CD4-positive, alpha-beta memory T cell (primary cell): Measurements from ENCODE around the gene IKBKE. TPM values are rescaled to one million over a fixed set of nuclear protein-coding genes. Genes with fewer than 3 reads are reported as not detected.

ENCODE experiments used
- CTCF ChIA-PET: fragments of 350-600 bp; sonication (Branson Sonifier 250); formaldehyde crosslinking; loops from one replicate; lab custom pipeline; 2021; ENCODE audit warnings: inconsistent platforms; ENCODE audit not compliant: partially characterized antibody; lab: Charles Lee
- POLR2A ChIA-PET: fragments of 350-600 bp; sonication (Branson Sonifier 250); formaldehyde crosslinking; loops from one replicate; lab custom pipeline; 2021; ENCODE audit not compliant: partially characterized antibody; lab: Charles Lee
- DNase-seq, 5 donors: peaks; one replicate each; pipeline versions ENCODE4 v3.0.0 to v3.0.0-alpha.2; 2020 to 2022; ENCODE audit warnings: mixed read lengths in 1 of 5
- H3K27ac ChIP-seq: one replicate; pipeline ENCODE4 v1.7.0; 2013; ENCODE audit warnings: low read depth, low read length
- H3K27me3 ChIP-seq: 2 replicates; pipeline ENCODE4 v1.7.0; 2013; ENCODE audit warnings: mild to moderate bottlenecking, low read length, moderate library complexity; ENCODE audit not compliant: insufficient read depth
- H3K36me3 ChIP-seq: 2 replicates; pipeline ENCODE4 v1.7.0; 2013; ENCODE audit warnings: mild to moderate bottlenecking, low read length, moderate library complexity; ENCODE audit not compliant: insufficient read depth
- H3K4me1 ChIP-seq: 2 replicates; pipeline ENCODE4 v1.7.0; 2013; ENCODE audit warnings: mild to moderate bottlenecking, low read length, moderate library complexity; ENCODE audit not compliant: insufficient read depth
- H3K4me3 ChIP-seq, 2 donors: one replicate each; pipeline ENCODE4 v1.7.0; 2013; ENCODE audit warnings: low read length in 2 of 2, mild to moderate bottlenecking in 1 of 2
- H3K9me3 ChIP-seq, 2 donors: one replicate each; pipeline ENCODE4 v1.7.0; 2013; ENCODE audit warnings: low read length in 2 of 2, control low read depth in 1 of 2; ENCODE audit not compliant: control insufficient read depth in 1 of 2
- H3K27ac Mint-ChIP-seq, 7 donors: one replicate each; pipeline ENCODE4 v1.8.0; 2020 to 2021; ENCODE audit warnings: mixed read lengths in 7 of 7, mild to moderate bottlenecking in 6 of 7, inconsistent platforms in 3 of 7, moderate library complexity in 3 of 7
- H3K27me3 Mint-ChIP-seq, 2 donors: one replicate each; pipeline ENCODE4 v1.8.0; 2020 to 2021; ENCODE audit warnings: mixed read lengths in 2 of 2
- H3K36me3 Mint-ChIP-seq, 2 donors: one replicate each; pipeline ENCODE4 v1.8.0; 2020 to 2021; ENCODE audit warnings: mixed read lengths in 2 of 2, inconsistent platforms in 1 of 2, mild to moderate bottlenecking in 1 of 2
- H3K4me1 Mint-ChIP-seq, 4 donors: one replicate each; pipeline ENCODE4 v1.8.0; 2020 to 2021; ENCODE audit warnings: mixed read lengths in 4 of 4, mild to moderate bottlenecking in 1 of 4
- H3K4me3 Mint-ChIP-seq, 8 donors: one replicate each; pipeline ENCODE4 v1.8.0; 2020 to 2021; ENCODE audit warnings: mixed read lengths in 8 of 8, mild to moderate bottlenecking in 7 of 8, moderate library complexity in 6 of 8, inconsistent platforms in 3 of 8
- H3K9me3 Mint-ChIP-seq, 8 donors: one replicate each; pipeline ENCODE4 v1.8.0; 2020 to 2021; ENCODE audit warnings: mixed read lengths in 8 of 8, mild to moderate bottlenecking in 5 of 8, inconsistent platforms in 3 of 8, moderate library complexity in 1 of 8
- intact Hi-C: fragments of 100-400 bp; cut with micrococcal nuclease; formaldehyde crosslinking; loops from one replicate; pipeline ENCODE4 v1.15.1; 2023
- polyA plus RNA-seq, 2 donors: library from polyadenylated mRNA; unstranded; fragments of 300-500 nt; fragmentation: Illumina TruSeq; gene quantifications; one replicate each; pipeline ENCODE4 v1.2.3, GENCODE V29; 2021
- total RNA-seq, 2 experiments: library from RNA; stranded (reverse); gene quantifications; one replicate each; pipeline ENCODE4 v1.2.3, GENCODE V29; 2021

The IKBKE gene
- total and polyA plus RNA-seq, 4 experiments from 2014 or later, result 46.8 to 92.3 (median 69.0) TPM

- Mint-ChIP-seq H3K27ac (peak overlapping the region in 2 of 7 donors; percentile 29 to 89), H3K4me1 (no peaks in the 10 kb centered on the region), H3K4me3 (no peak overlapping the region), H3K9me3 (peaks cover 0 to 2% (median 0%) of the 10 kb centered on the region in 8 donors), H3K36me3 (peaks cover 28 to 41% of the 10 kb centered on the region in 2 donors), H3K27me3 (no peaks in the 10 kb centered on the region)
- Histone ChIP-seq H3K4me3 (no peak overlapping the region), H3K27me3 (no peaks in the 10 kb centered on the region), H3K36me3 (peaks cover 28% of the 10 kb centered on the region), H3K9me3 (no peaks in the 10 kb centered on the region), H3K27ac (no peak overlapping the region), H3K4me1 (no peaks in the 10 kb centered on the region)
- ChIA-PET CTCF (interaction anchor here (2.8 kb wide), 1 partner anchor 15 kb away, joined by 11 read pairs; no protein-coding TSS in a partner anchor), POLR2A (no interaction called here)
- intact Hi-C loops, result no loop called here
- DNase-seq, result no peak
Measured at GRCh38 chr1:206446688-206447421, 23.4 kb upstream of the IKBKE start.

- no peaks in the 10 kb centered on the region for H3K27me3 Mint-ChIP-seq
- no peak for DNase-seq
- no peak overlapping the region for H3K4me3 Mint-ChIP-seq
- CTCF ChIA-PET, result no interaction called here
- H3K9me3 ChIP-seq, result no peaks in the 10 kb centered on the region
- POLR2A ChIA-PET, result no interaction called here
- no peak overlapping the region for H3K4me3 ChIP-seq
- intact Hi-C loops, result no loop called here
- H3K9me3 Mint-ChIP-seq, result peaks cover 0 to 2% (median 0%) of the 10 kb centered on the region in 8 donors
- H3K4me1 ChIP-seq, result no peaks in the 10 kb centered on the region
- peaks cover 23% of the 10 kb centered on the region for H3K36me3 ChIP-seq
- H3K27me3 ChIP-seq, result no peaks in the 10 kb centered on the region
- peaks cover 28 to 44% of the 10 kb centered on the region in 2 donors for H3K36me3 Mint-ChIP-seq
- H3K4me1 Mint-ChIP-seq, result no peaks in the 10 kb centered on the region
- no peak overlapping the region for H3K27ac Mint-ChIP-seq
- no peak overlapping the region for H3K27ac ChIP-seq
Measured at GRCh38 chr1:206447422-206447765, 22.9 kb upstream of the IKBKE start.

GRCh38 chr1:206447792-206448191 is 22.5 kb upstream of the IKBKE start:
- H3K4me3 Mint-ChIP-seq, result no peak overlapping the region
- H3K4me1 Mint-ChIP-seq, result no peaks in the 10 kb centered on the region
- Histone ChIP-seq H3K9me3 (no peaks in the 10 kb centered on the region), H3K27me3 (no peaks in the 10 kb centered on the region), H3K27ac (no peak overlapping the region), H3K4me3 (no peak overlapping the region), H3K4me1 (no peaks in the 10 kb centered on the region), H3K36me3 (peaks cover 23% of the 10 kb centered on the region)
- POLR2A ChIA-PET, result no interaction called here
- H3K27me3 Mint-ChIP-seq, result no peaks in the 10 kb centered on the region
- CTCF ChIA-PET, result no interaction called here
- DNase-seq, result no peak
- peaks cover 28 to 44% of the 10 kb centered on the region in 2 donors for H3K36me3 Mint-ChIP-seq
- H3K27ac Mint-ChIP-seq, result peak overlapping the region in 3 of 7 donors; percentile 34 to 70 (median 57)
- intact Hi-C loops, result no loop called here
- H3K9me3 Mint-ChIP-seq, result peaks cover 0 to 2% (median 0%) of the 10 kb centered on the region in 8 donors

- H3K27ac ChIP-seq, result no peak overlapping the region
- intact Hi-C loops, result no loop called here
- no peaks in the 10 kb centered on the region for H3K4me1 ChIP-seq
- Mint-ChIP-seq H3K27me3 (no peaks in the 10 kb centered on the region), H3K36me3 (peaks cover 28 to 45% of the 10 kb centered on the region in 2 donors), H3K4me3 (no peak overlapping the region), H3K27ac (no peak overlapping the region), H3K9me3 (peaks cover 0 to 2% (median 0%) of the 10 kb centered on the region in 8 donors), H3K4me1 (no peaks in the 10 kb centered on the region)
- no peaks in the 10 kb centered on the region for H3K9me3 ChIP-seq
- peaks cover 23% of the 10 kb centered on the region for H3K36me3 ChIP-seq
- POLR2A ChIA-PET, result no interaction called here
- no peaks in the 10 kb centered on the region for H3K27me3 ChIP-seq
- H3K4me3 ChIP-seq, result no peak overlapping the region
- DNase-seq, result no peak
- CTCF ChIA-PET, result no interaction called here
Measured at GRCh38 chr1:206448471-206448870, 21.8 kb upstream of the IKBKE start.

GRCh38 chr1:206449565-206449964 is 20.7 kb upstream of the IKBKE start:
- Histone ChIP-seq H3K9me3 (no peaks in the 10 kb centered on the region), H3K27me3 (no peaks in the 10 kb centered on the region), H3K27ac (no peak overlapping the region), H3K4me1 (no peaks in the 10 kb centered on the region), H3K36me3 (peaks cover 23% of the 10 kb centered on the region), H3K4me3 (no peak overlapping the region)
- intact Hi-C loops, result no loop called here
- CTCF ChIA-PET, result interaction anchor here (1.1 to 2.1 kb wide), 2 partner anchors 12 to 14 kb away, joined by 3 to 6 read pairs; no protein-coding TSS in a partner anchor
- peak overlapping the region in 2 of 7 donors; percentile 1 to 25 for H3K27ac Mint-ChIP-seq
- H3K4me1 Mint-ChIP-seq, result no peaks in the 10 kb centered on the region
- H3K27me3 Mint-ChIP-seq, result no peaks in the 10 kb centered on the region
- peaks cover 28 to 42% of the 10 kb centered on the region in 2 donors for H3K36me3 Mint-ChIP-seq
- H3K4me3 Mint-ChIP-seq, result no peak overlapping the region
- H3K9me3 Mint-ChIP-seq, result peaks cover 0 to 2% (median 0%) of the 10 kb centered on the region in 8 donors
- no peak for DNase-seq
- POLR2A ChIA-PET, result no interaction called here

- no peak for DNase-seq
- Histone ChIP-seq H3K27me3 (no peaks in the 10 kb centered on the region), H3K4me3 (no peak overlapping the region), H3K9me3 (no peaks in the 10 kb centered on the region), H3K4me1 (no peaks in the 10 kb centered on the region), H3K36me3 (peaks cover 23% of the 10 kb centered on the region), H3K27ac (no peak overlapping the region)
- POLR2A ChIA-PET, result no interaction called here
- Mint-ChIP-seq H3K27me3 (no peaks in the 10 kb centered on the region), H3K4me3 (no peak overlapping the region), H3K36me3 (peaks cover 28 to 40% of the 10 kb centered on the region in 2 donors), H3K27ac (peak overlapping the region in 2 of 7 donors; percentile 46 to 48), H3K4me1 (no peaks in the 10 kb centered on the region), H3K9me3 (peaks cover 0 to 2% (median 0%) of the 10 kb centered on the region in 8 donors)
- intact Hi-C loops, result no loop called here
- CTCF ChIA-PET, result interaction anchor here (0.8 to 2.1 kb wide), 3 partner anchors 11 to 29 kb away, joined by 3 to 6 read pairs (median 3); no protein-coding TSS in a partner anchor
Measured at GRCh38 chr1:206450281-206450680, 20.0 kb upstream of the IKBKE start.

- Mint-ChIP-seq H3K4me1 (peaks cover 0 to 2% (median 0%) of the 10 kb centered on the region in 4 donors), H3K36me3 (peaks cover 29 to 44% of the 10 kb centered on the region in 2 donors), H3K27ac (no peak overlapping the region), H3K27me3 (no peaks in the 10 kb centered on the region), H3K9me3 (no peaks in the 10 kb centered on the region), H3K4me3 (no peak overlapping the region)
- peaks cover 19% of the 10 kb centered on the region for H3K36me3 ChIP-seq
- no peaks in the 10 kb centered on the region for H3K9me3 ChIP-seq
- no peak overlapping the region for H3K27ac ChIP-seq
- no peak for DNase-seq
- intact Hi-C loops, result no loop called here
- POLR2A ChIA-PET, result interaction anchor here (0.6 kb wide), 1 partner anchor 381 kb away, joined by 3 read pairs; no protein-coding TSS in a partner anchor
- CTCF ChIA-PET, result interaction anchor here (1.9 to 2.1 kb wide), 2 partner anchors 10 to 11 kb away, joined by 6 read pairs; no protein-coding TSS in a partner anchor
- H3K4me3 ChIP-seq, result no peak overlapping the region
- H3K27me3 ChIP-seq, result no peaks in the 10 kb centered on the region
- peaks cover 3% of the 10 kb centered on the region for H3K4me1 ChIP-seq
Measured at GRCh38 chr1:206451134-206451686, 19.1 kb upstream of the IKBKE start.
